Measurements from ENCODE around the gene MYH9. TPM values are rescaled to one million over a fixed set of nuclear protein-coding genes. Genes with fewer than 3 reads are reported as not detected.

The MYH9 gene
- polyA plus RNA-seq, 3 donors = 247 to 318 (median 290) TPM

- DNase-seq (ENCODE audit: extremely low read depth in 1 of 11, low read depth in 9 of 11, low spot score in 4 of 11) = no peak
These were observed 11.5 kb downstream of the MYH9 start for GRCh38 chr22:36376265-36376664.

DNA sequence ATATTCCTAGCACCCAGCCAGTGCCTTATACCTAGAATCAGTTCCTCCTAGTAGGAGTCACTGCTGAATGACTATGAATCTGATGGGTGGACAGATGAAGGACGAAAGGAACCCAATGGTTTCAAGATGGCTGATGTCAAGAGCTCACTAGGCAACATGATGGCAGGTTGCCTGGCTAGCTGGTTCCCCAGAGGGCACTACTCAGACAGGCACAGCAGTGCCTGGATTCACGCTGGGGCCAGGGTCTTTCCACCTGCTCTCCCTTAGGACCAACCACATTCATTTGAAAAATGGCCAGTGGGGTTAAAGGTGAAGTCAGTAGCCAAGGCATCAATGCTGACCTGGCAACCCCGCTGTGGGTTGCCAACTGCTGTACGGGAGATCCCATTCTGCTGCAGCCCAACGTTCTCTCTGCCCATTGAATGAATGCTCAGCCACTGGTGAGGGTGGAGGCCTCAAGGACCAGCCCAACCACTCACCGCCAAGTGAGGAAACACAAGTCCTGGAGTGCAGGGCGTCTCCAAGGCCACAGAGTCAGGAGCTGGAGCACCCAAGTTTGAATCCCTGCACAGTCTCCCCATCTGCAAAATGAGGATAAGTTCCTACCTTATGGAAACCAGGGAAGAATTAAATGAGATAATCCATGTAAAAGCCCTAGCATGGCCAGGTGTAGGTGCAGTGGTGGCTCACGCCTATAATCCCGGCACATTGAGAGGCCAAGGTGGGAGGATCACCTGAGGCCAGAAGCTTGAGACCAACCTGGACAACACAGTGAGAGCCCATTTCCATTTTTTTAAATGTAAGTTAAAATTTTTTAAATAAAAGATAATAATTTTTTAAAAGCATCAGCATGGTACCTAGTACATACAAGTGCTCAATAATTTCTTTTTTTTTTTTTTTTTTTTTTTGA is 12.4 kb downstream of the MYH9 start:
- DNase-seq (ENCODE audit: extremely low read depth in 1 of 11, low read depth in 9 of 11, low spot score in 4 of 11) = no peak

- no peak for DNase-seq (ENCODE audit: extremely low read depth in 1 of 11, low read depth in 9 of 11, low spot score in 4 of 11)
These were observed 13.2 kb downstream of the MYH9 start for GRCh38 chr22:36374603-36375024.

DNA sequence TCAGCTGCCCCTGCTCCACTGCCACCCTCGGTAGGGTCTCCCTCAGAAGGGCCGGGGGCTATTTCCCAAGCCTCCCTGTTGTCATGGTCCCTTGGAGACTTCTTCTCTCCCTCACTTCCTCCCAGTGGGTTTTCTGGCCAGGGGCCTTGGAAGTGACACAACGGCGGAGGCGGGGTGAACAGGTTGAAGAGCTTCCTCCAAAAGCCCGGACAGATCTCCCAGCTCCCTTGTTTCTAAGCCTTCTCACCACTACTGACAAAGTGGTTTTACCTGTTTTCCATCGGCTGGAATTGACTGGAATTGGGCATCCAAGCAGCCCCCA is 14.5 kb downstream of the MYH9 start:
- peak in 1 of 11 donors; percentile 51 for DNase-seq (ENCODE audit: extremely low read depth in 1 of 11, low read depth in 9 of 11, low spot score in 4 of 11)

- DNase-seq (ENCODE audit: extremely low read depth in 1 of 11, low read depth in 9 of 11, low spot score in 4 of 11) = no peak
These were observed 15.8 kb downstream of the MYH9 start for GRCh38 chr22:36371920-36372319.

DNA sequence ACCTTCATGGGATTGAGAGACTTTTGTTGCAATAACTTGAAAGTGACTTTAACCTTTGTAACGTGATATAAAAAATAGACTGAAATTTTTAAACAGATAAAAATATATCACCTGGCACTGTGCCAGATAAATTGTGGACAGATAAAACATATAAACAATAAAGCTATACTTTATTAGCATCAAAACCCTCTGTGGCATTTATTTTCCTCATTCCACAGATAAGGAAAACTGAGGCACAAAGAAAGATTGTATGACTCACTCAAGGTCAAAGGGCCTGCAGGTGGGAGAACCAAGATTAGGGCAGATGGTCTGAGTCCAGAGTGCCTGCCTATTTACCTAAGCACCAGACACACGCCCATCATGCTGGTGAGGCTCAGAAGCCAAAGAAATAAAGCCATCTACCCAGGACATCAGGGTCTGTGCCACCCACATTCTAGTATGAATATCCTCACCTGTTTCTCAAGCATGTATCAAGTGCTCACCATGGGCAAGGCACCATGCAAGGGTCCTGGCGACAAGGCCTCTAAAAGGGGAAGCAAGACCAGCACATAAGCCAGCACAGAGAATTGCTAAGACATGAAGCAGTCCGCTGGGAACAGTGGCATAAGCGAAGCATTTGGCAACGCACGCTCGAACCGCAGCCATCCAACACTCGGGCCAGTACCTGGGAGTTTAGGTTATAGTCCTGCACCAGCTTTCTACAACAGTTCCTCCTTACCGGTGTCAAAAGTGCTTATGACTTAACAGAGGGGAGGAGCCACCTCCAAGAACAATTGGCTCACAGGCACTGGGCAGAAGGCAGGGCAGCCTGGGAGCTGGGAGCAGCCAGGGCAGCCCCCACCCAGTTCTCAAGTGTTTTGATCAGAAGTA is 17.6 kb downstream of the MYH9 start:
- no peak for DNase-seq (ENCODE audit: extremely low read depth in 1 of 11, low read depth in 9 of 11, low spot score in 4 of 11)

DNA sequence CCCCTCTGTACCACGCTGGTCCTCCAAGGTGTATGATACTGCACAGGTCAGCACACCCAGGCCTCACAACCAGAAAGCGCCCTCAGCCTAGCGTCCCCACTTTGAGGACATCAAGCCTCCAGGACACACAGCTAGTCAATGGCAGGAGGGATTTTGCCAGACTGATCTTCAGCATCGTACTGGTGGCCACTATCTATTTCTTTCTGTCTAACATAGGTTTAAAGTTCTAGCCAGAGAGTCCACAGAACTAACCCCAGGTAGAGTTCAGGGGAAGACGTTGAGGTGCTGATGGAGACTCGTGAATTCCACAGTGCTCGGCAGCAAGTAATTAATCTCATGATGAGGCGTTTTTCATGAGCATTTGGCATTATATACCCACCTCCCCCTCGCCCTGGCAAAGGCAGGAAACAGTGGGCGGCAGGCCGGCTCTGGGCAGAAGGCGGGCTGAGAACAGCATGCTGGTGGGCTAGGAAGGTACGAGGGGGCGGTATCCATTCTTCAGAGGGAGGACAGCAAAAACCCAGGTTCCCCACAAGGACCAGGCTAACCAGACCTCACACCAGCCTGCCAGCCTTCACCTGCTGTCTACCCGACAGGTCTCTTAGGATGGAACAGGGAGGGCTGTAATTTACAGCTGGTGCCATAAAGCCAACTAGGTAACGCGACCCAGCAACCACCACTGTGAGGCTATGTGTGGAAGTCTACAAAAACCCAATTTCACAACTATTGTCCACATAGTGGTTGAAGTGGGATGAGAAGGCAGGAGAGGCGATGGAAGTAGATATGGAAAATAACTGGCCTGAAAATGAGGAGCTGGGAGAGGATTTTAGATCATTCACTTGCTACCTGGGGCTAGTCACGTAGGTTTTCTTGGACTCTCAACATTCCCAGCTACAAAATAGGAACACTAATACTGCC is 18.5 kb downstream of the MYH9 start:
- no peak for DNase-seq (ENCODE audit: extremely low read depth in 1 of 11, low read depth in 9 of 11, low spot score in 4 of 11)

GRCh38 chr22:36368359-36368983 is 19.3 kb downstream of the MYH9 start:
- peak in 1 of 11 donors; percentile 69 for DNase-seq (ENCODE audit: extremely low read depth in 1 of 11, low read depth in 9 of 11, low spot score in 4 of 11)

GRCh38 chr22:36367479-36367878 is 20.3 kb downstream of the MYH9 start:
- DNase-seq (ENCODE audit: extremely low read depth in 1 of 11, low read depth in 9 of 11, low spot score in 4 of 11) = no peak

DNA sequence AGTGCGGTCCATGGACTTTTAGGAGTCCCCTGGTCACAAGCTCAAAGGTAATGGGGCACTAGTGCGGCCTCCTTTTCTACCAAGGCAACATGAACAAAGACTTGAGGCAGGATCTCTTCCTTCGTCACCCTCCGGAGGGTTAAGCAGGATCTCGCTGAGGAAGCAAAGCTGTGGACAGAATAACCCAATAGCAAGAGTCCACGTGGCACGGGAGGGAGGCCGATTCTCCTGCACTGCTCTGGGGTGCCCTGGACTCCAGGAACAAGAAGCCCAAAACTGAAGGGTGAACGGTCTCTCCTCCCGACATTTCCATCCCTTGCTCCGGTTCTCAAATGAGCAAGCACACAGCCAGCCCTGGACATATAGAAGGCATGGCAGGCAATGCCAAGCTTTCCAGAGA is 20.7 kb downstream of the MYH9 start:
- no peak for DNase-seq (ENCODE audit: extremely low read depth in 1 of 11, low read depth in 9 of 11, low spot score in 4 of 11)

DNA sequence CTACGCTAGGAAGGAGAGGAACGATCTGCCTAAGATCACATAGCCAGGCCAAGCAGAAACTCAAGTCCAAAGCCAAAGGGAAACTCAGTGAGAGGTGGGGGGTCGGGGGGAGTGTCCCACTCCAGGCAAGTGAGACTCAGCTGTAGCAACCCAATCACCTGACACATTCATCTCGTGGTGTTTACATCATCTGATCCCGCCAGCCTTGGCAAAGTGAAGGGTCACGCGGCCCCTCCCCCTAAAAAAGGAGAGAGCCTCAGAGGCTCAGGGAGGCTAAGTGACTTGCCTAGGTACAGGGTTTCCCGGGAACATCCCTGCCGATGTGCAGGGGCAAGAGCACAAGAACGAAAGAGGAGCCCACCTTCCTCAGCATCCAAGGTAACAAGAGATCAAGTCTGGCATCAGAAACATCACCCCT is 21.5 kb downstream of the MYH9 start:
- no peak for DNase-seq (ENCODE audit: extremely low read depth in 1 of 11, low read depth in 9 of 11, low spot score in 4 of 11)

GRCh38 chr22:36365020-36365411 is 22.8 kb downstream of the MYH9 start:
- DNase-seq (ENCODE audit: extremely low read depth in 1 of 11, low read depth in 9 of 11, low spot score in 4 of 11) = peak in 1 of 11 donors; percentile 66

DNA sequence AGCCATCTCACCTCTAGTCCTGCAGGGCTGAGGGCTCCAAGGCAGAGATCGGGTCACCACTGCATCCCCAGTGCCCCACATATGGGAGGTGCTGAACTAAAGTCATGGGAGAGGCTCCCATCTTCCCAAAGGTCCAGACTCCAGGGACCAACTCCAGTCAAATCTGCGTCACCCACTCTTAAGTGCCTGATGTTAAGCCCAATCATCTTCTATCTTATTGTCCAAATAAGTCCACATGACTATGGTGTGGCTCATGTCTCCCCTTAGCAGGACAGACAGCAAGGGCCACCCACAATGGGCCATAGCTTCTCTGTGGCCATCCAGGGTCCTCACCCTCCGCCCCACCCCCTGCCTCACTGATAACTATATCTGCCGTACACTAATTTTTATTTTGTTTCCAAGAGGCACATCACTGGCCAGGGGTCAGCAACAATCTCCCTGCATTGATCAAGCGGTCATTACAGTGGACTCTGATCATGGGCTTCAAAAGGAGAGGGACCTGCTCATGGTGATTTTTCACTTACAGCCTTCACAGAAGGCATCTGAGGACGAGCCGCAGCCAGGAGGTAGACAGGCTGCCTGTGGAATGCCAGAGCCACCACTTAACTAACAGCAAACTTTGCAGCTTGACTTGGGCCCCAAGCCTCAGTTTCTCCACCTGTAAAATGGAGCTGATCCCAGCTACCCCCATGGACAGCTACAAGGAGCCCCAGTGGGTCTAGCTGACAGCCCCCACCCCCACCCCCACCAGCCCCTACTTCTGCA is 23.3 kb downstream of the MYH9 start:
- DNase-seq (ENCODE audit: extremely low read depth in 1 of 11, low read depth in 9 of 11, low spot score in 4 of 11) = no peak

GRCh38 chr22:36363349-36363981 is 24.3 kb downstream of the MYH9 start:
- no peak for DNase-seq (ENCODE audit: extremely low read depth in 1 of 11, low read depth in 9 of 11, low spot score in 4 of 11)

DNA sequence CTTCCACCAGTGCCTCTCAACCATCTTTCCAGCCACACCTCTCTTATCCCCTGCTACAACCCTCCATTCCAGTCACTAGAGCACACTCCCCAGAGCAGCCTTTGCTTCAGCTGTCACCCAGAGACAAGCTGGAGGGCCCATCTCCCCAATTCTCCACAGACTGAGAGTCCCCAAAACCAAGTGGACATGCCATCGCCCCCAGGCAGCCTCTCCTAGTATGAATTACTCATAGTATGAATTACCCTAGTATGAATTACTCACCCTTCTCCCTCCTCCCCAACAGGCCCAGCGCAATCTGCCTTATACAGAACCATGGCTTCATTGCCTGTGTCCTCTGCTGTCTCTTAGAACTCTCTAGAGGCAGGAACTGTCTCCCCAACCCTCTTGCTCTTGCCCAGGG is 24.8 kb downstream of the MYH9 start:
- DNase-seq (ENCODE audit: extremely low read depth in 1 of 11, low read depth in 9 of 11, low spot score in 4 of 11) = no peak

GRCh38 chr22:36362075-36362474 is 25.7 kb downstream of the MYH9 start:
- no peak for DNase-seq (ENCODE audit: extremely low read depth in 1 of 11, low read depth in 9 of 11, low spot score in 4 of 11)

DNA sequence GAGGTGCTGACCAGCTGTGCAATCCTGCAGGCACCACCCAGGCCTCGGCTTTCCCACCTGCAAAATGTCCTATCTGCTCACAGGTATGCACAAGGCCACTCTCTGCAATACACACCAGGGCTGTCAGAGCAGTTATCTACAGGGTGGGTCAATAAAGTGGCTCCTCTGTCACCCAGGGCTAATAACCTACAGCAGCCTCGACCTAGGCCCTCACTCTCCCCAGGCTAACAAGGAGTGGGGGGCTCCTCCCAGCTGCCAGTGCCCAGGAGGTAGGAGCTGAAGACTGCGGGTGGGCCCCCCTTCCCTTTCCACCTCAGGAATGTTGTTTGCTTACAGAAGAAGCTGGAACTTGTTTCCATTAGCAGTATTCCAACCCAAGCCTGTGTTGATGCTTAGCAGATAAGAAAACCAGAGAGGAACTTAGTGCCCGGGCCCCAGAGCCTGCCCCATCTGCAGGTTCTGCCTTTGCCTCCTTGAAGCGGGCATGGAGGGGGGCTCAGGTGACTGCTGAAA is 26.8 kb downstream of the MYH9 start:
- no peak for DNase-seq (ENCODE audit: extremely low read depth in 1 of 11, low read depth in 9 of 11, low spot score in 4 of 11)

All from renal cortex interstitium (tissue), 11 donors.